ENCODE data around the gene IL17RA. TPM values are rescaled to one million over a fixed set of nuclear protein-coding genes. Genes with fewer than 3 reads are reported as not detected.

The IL17RA gene
- total RNA-seq, 1 donor from 2014 or later: 18.4 TPM

- Mint-ChIP-seq H3K4me1 (peaks cover 5% of the 10 kb centered on the region), H3K4me3 (no peak overlapping the region), H3K36me3 (ENCODE audit: low read depth) (no peaks in the 10 kb centered on the region), H3K9me3 (no peaks in the 10 kb centered on the region), H3K27me3 (peaks cover 10% of the 10 kb centered on the region), H3K27ac (no peak overlapping the region)
- intact Hi-C loops (cut with micrococcal nuclease): no loop called here
- DNase-seq: no peak
Measured at GRCh38 chr22:17064498-17065100, 20.2 kb upstream of the IL17RA start.

GRCh38 chr22:17065433-17065832, 19.4 kb upstream of the IL17RA start:
- Mint-ChIP-seq H3K27me3 (peaks cover 13% of the 10 kb centered on the region), H3K36me3 (ENCODE audit: low read depth) (no peaks in the 10 kb centered on the region), H3K4me3 (no peak overlapping the region), H3K9me3 (no peaks in the 10 kb centered on the region), H3K27ac (no peak overlapping the region), H3K4me1 (peaks cover 5% of the 10 kb centered on the region)
- intact Hi-C loops (cut with micrococcal nuclease): no loop called here
- DNase-seq: no peak

GRCh38 chr22:17072877-17073276, 11.9 kb upstream of the IL17RA start:
- H3K9me3 Mint-ChIP-seq: no peaks in the 10 kb centered on the region
- peaks cover 38% of the 10 kb centered on the region for H3K27me3 Mint-ChIP-seq
- H3K27ac Mint-ChIP-seq: no peak overlapping the region
- no peak for DNase-seq
- H3K4me1 Mint-ChIP-seq: peaks cover 18% of the 10 kb centered on the region
- intact Hi-C loops (cut with micrococcal nuclease): no loop called here
- H3K4me3 Mint-ChIP-seq: no peak overlapping the region
- H3K36me3 Mint-ChIP-seq (ENCODE audit: low read depth): peaks cover 2% of the 10 kb centered on the region

GRCh38 chr22:17074648-17075002, 10.2 kb upstream of the IL17RA start:
- no peak for DNase-seq
- Mint-ChIP-seq H3K9me3 (no peaks in the 10 kb centered on the region), H3K4me1 (peaks cover 18% of the 10 kb centered on the region), H3K27ac (no peak overlapping the region), H3K4me3 (no peak overlapping the region), H3K27me3 (peaks cover 36% of the 10 kb centered on the region), H3K36me3 (ENCODE audit: low read depth) (peaks cover 2% of the 10 kb centered on the region)
- intact Hi-C loops (cut with micrococcal nuclease): loop anchor here (1.0 to 5.0 kb wide), 6 partner anchors 13 to 1003 kb away; partner anchors contain the start of genes HDHD5 and PEX26

GRCh38 chr22:17077255-17077654, 7.5 kb upstream of the IL17RA start:
- Mint-ChIP-seq H3K4me1 (peaks cover 18% of the 10 kb centered on the region), H3K9me3 (no peaks in the 10 kb centered on the region), H3K27ac (no peak overlapping the region), H3K4me3 (no peak overlapping the region), H3K36me3 (ENCODE audit: low read depth) (peaks cover 2% of the 10 kb centered on the region), H3K27me3 (peaks cover 29% of the 10 kb centered on the region)
- no peak for DNase-seq
- intact Hi-C loops (cut with micrococcal nuclease): loop anchor here (5.0 kb wide), 2 partner anchors 225 to 1000 kb away; partner anchors contain the start of gene PEX26

GRCh38 chr22:17079572-17079971, 5.2 kb upstream of the IL17RA start:
- Mint-ChIP-seq H3K36me3 (ENCODE audit: low read depth) (peaks cover 2% of the 10 kb centered on the region), H3K9me3 (no peaks in the 10 kb centered on the region), H3K4me3 (no peak overlapping the region), H3K27ac (no peak overlapping the region), H3K27me3 (peaks cover 11% of the 10 kb centered on the region), H3K4me1 (peaks cover 28% of the 10 kb centered on the region)
- no peak for DNase-seq
- intact Hi-C loops (cut with micrococcal nuclease): loop anchor here (5.0 kb wide), 2 partner anchors 223 to 998 kb away; partner anchors contain the start of gene PEX26

- H3K9me3 Mint-ChIP-seq: no peaks in the 10 kb centered on the region
- intact Hi-C loops (cut with micrococcal nuclease): no loop called here
Measured at GRCh38 chr22:17083255-17083654, 1.5 kb upstream of the IL17RA start.

GRCh38 chr22:17083811-17084441, 874 bp upstream of the IL17RA start:
- H3K9me3 Mint-ChIP-seq: no peaks in the 10 kb centered on the region
- H3K27ac Mint-ChIP-seq: peak overlapping the region; percentile 45
- H3K36me3 Mint-ChIP-seq (ENCODE audit: low read depth): peaks cover 4% of the 10 kb centered on the region
- peaks cover 7% of the 10 kb centered on the region for H3K27me3 Mint-ChIP-seq
- peak overlapping the region; percentile 90 for H3K4me3 Mint-ChIP-seq
- DNase-seq: no peak
- intact Hi-C loops (cut with micrococcal nuclease): loop anchor here (1.0 kb wide), 1 partner anchor 75 kb away; the partner anchor contains the start of gene HDHD5
- peaks cover 36% of the 10 kb centered on the region for H3K4me1 Mint-ChIP-seq

More at GRCh38 chr22:17083255-17083654, 1.5 kb upstream of the IL17RA start:
- H3K27ac Mint-ChIP-seq: peak overlapping the region; percentile 45
- peaks cover 7% of the 10 kb centered on the region for H3K27me3 Mint-ChIP-seq
- H3K4me3 Mint-ChIP-seq: peak overlapping the region; percentile 90
- H3K4me1 Mint-ChIP-seq: peaks cover 34% of the 10 kb centered on the region
- peaks cover 4% of the 10 kb centered on the region for H3K36me3 Mint-ChIP-seq (ENCODE audit: low read depth)
- DNase-seq: no peak

GRCh38 chr22:17085277-17086181, 729 bp downstream of the IL17RA start:
- Mint-ChIP-seq H3K9me3 (no peaks in the 10 kb centered on the region), H3K4me1 (peaks cover 45% of the 10 kb centered on the region), H3K27me3 (peaks cover 3% of the 10 kb centered on the region), H3K4me3 (peak overlapping the region; percentile 90), H3K36me3 (ENCODE audit: low read depth) (peaks cover 8% of the 10 kb centered on the region), H3K27ac (peak overlapping the region; percentile 88)
- DNase-seq: peak; percentile 77
- intact Hi-C loops (cut with micrococcal nuclease): loop anchor here (2.0 to 5.0 kb wide), 3 partner anchors 31 to 682 kb away; partner anchors contain the start of gene ADA2

- Mint-ChIP-seq H3K27ac (peak overlapping the region; percentile 88), H3K9me3 (no peaks in the 10 kb centered on the region), H3K27me3 (peaks cover 3% of the 10 kb centered on the region), H3K4me3 (peak overlapping the region; percentile 90), H3K4me1 (peaks cover 52% of the 10 kb centered on the region), H3K36me3 (ENCODE audit: low read depth) (peaks cover 12% of the 10 kb centered on the region)
- intact Hi-C loops (cut with micrococcal nuclease): loop anchor here (2.0 to 5.0 kb wide), 3 partner anchors 31 to 681 kb away; partner anchors contain the start of gene ADA2
- peak; percentile 73 for DNase-seq
Measured at GRCh38 chr22:17086296-17086695, 1.5 kb downstream of the IL17RA start.

GRCh38 chr22:17086788-17087497, 2.1 kb downstream of the IL17RA start:
- H3K4me3 Mint-ChIP-seq: peak overlapping the region; percentile 90
- peaks cover 3% of the 10 kb centered on the region for H3K27me3 Mint-ChIP-seq
- H3K9me3 Mint-ChIP-seq: no peaks in the 10 kb centered on the region
- H3K4me1 Mint-ChIP-seq: peaks cover 56% of the 10 kb centered on the region
- peak overlapping the region; percentile 88 for H3K27ac Mint-ChIP-seq
- intact Hi-C loops (cut with micrococcal nuclease): loop anchor here (1.0 to 5.0 kb wide), 6 partner anchors 11 to 680 kb away; partner anchors contain the start of gene ADA2
- peaks cover 12% of the 10 kb centered on the region for H3K36me3 Mint-ChIP-seq (ENCODE audit: low read depth)
- peak; percentile 68 for DNase-seq

GRCh38 chr22:17087498-17088131, 2.8 kb downstream of the IL17RA start:
- peak overlapping the region; percentile 78 for H3K27ac Mint-ChIP-seq
- H3K27me3 Mint-ChIP-seq: peaks cover 3% of the 10 kb centered on the region
- DNase-seq: peak; percentile 90
- peaks cover 63% of the 10 kb centered on the region for H3K4me1 Mint-ChIP-seq
- no peaks in the 10 kb centered on the region for H3K9me3 Mint-ChIP-seq
- H3K4me3 Mint-ChIP-seq: peak overlapping the region; percentile 90
- H3K36me3 Mint-ChIP-seq (ENCODE audit: low read depth): peaks cover 17% of the 10 kb centered on the region
- intact Hi-C loops (cut with micrococcal nuclease): loop anchor here (1.0 to 5.0 kb wide), 6 partner anchors 11 to 680 kb away; partner anchors contain the start of gene ADA2
